ENCODE results near the gene RAD21L1. TPM values are rescaled to one million over a fixed set of nuclear protein-coding genes. Genes with fewer than 3 reads are reported as not detected.

The RAD21L1 gene
- total RNA-seq, 1 experiment from 2014 or later = not detected

DNA sequence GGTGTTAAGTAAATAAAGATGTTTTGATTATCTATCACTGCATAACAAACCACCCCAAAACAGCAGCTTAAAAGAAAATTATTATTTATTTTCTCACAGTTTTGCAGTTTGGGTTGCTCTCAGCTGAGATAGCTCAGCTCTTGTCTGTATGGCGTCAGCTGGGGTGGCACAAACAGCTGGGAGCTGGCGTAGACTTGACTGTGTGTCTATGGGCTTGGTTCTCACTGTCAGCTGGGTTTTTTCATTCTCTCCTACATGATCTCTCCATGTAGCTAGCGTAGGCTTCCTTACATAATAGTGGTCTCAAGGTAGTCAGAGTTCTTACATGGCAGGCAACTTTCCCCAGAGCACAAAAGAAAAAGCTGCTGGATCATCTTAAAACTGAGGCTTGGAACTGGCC, 34.5 kb upstream of the RAD21L1 start:
- intact Hi-C loops (cut with micrococcal nuclease; ENCODE audit: unreplicated experiment) = no loop called here
- peaks cover 15% of the 10 kb centered on the region for H3K27me3 Mint-ChIP-seq (ENCODE audit: unreplicated experiment)
- no TSS peak for BruUV-seq (replicated peaks)
- H3K36me3 Mint-ChIP-seq (ENCODE audit: insufficient read depth, unreplicated experiment) = no peaks in the 10 kb centered on the region
- CTCF ChIA-PET = no interaction called here
- TF ChIP-seq, protein P1, sequence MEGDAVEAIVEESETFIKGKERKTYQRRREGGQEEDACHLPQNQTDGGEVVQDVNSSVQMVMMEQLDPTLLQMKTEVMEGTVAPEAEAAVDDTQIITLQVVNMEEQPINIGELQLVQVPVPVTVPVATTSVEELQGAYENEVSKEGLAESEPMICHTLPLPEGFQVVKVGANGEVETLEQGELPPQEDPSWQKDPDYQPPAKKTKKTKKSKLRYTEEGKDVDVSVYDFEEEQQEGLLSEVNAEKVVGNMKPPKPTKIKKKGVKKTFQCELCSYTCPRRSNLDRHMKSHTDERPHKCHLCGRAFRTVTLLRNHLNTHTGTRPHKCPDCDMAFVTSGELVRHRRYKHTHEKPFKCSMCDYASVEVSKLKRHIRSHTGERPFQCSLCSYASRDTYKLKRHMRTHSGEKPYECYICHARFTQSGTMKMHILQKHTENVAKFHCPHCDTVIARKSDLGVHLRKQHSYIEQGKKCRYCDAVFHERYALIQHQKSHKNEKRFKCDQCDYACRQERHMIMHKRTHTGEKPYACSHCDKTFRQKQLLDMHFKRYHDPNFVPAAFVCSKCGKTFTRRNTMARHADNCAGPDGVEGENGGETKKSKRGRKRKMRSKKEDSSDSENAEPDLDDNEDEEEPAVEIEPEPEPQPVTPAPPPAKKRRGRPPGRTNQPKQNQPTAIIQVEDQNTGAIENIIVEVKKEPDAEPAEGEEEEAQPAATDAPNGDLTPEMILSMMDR (IDR thresholded peaks at IDR 0.05; ENCODE audit: unreplicated experiment) = no peak
- DNase-seq = no peak
- no peak overlapping the region for H3K4me3 Mint-ChIP-seq (ENCODE audit: low read depth, unreplicated experiment)
- no peaks in the 10 kb centered on the region for H3K9me3 Mint-ChIP-seq (ENCODE audit: low read depth, unreplicated experiment)
- no peaks in the 10 kb centered on the region for H3K4me1 Mint-ChIP-seq (ENCODE audit: low read depth, unreplicated experiment)
- H3K27ac Mint-ChIP-seq (ENCODE audit: unreplicated experiment) = no peak overlapping the region

GRCh38 chr20:1195226-1195625, 30.6 kb upstream of the RAD21L1 start:
- TF ChIP-seq, protein P1 (IDR thresholded peaks at IDR 0.05; ENCODE audit: unreplicated experiment) = no peak
- no peaks in the 10 kb centered on the region for H3K9me3 Mint-ChIP-seq (ENCODE audit: low read depth, unreplicated experiment)
- H3K4me1 Mint-ChIP-seq (ENCODE audit: low read depth, unreplicated experiment) = no peaks in the 10 kb centered on the region
- DNase-seq = no peak
- H3K27me3 Mint-ChIP-seq (ENCODE audit: unreplicated experiment) = peaks cover 43% of the 10 kb centered on the region
- BruUV-seq (replicated peaks) = no TSS peak
- CTCF ChIA-PET = no interaction called here
- H3K36me3 Mint-ChIP-seq (ENCODE audit: insufficient read depth, unreplicated experiment) = no peaks in the 10 kb centered on the region
- no peak overlapping the region for H3K27ac Mint-ChIP-seq (ENCODE audit: unreplicated experiment)
- intact Hi-C loops (cut with micrococcal nuclease; ENCODE audit: unreplicated experiment) = no loop called here
- H3K4me3 Mint-ChIP-seq (ENCODE audit: low read depth, unreplicated experiment) = no peak overlapping the region

DNA sequence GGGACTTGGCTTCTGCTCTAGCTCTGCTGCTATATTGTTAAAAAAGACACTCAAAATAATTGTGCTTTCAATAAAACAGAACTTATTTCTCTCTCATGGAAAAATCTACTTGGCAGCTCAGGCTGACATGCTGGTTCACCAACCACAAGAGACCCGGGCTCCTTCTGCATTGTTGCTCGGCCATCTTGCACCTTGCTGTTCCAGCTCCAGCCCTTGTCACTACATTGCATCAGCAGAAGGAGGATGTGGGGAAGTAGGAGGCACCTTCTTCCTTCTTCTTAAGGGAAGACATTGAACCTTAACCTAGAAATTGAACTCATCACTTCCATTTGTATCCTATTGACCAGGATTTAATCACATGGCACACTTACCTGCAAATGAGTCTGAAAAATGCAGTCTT, 29.2 kb upstream of the RAD21L1 start:
- BruUV-seq (replicated peaks) = no TSS peak
- Mint-ChIP-seq H3K36me3 (ENCODE audit: insufficient read depth, unreplicated experiment) (no peaks in the 10 kb centered on the region), H3K4me3 (ENCODE audit: low read depth, unreplicated experiment) (no peak overlapping the region), H3K9me3 (ENCODE audit: low read depth, unreplicated experiment) (no peaks in the 10 kb centered on the region), H3K27ac (ENCODE audit: unreplicated experiment) (no peak overlapping the region), H3K27me3 (ENCODE audit: unreplicated experiment) (peaks cover 46% of the 10 kb centered on the region), H3K4me1 (ENCODE audit: low read depth, unreplicated experiment) (no peaks in the 10 kb centered on the region)
- no peak for DNase-seq
- CTCF ChIA-PET = no interaction called here
- TF ChIP-seq, protein P1 (IDR thresholded peaks at IDR 0.05; ENCODE audit: unreplicated experiment) = no peak
- intact Hi-C loops (cut with micrococcal nuclease; ENCODE audit: unreplicated experiment) = no loop called here

DNA sequence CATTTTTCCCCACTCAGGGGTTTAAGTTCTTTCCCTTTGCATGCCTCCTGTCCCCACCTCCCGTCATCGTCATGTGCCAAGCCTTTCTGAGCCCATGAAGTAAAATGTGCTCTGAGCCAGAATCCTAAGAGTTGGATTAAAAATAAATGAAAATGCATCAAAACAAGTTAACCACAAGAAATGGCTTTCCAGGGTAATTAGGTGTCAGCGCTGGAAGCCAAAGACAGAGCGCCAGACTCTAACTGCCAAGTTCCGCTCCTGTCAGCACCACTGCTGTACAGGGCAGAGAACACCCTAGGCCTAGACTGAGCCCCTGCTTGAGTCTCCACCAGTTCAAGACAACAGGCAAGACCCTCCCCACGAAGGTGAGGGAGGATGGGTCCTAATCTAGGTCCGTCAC, 28.0 kb upstream of the RAD21L1 start:
- DNase-seq = no peak
- H3K36me3 Mint-ChIP-seq (ENCODE audit: insufficient read depth, unreplicated experiment) = no peaks in the 10 kb centered on the region
- H3K27me3 Mint-ChIP-seq (ENCODE audit: unreplicated experiment) = peaks cover 46% of the 10 kb centered on the region
- H3K4me3 Mint-ChIP-seq (ENCODE audit: low read depth, unreplicated experiment) = no peak overlapping the region
- no peak overlapping the region for H3K27ac Mint-ChIP-seq (ENCODE audit: unreplicated experiment)
- H3K9me3 Mint-ChIP-seq (ENCODE audit: low read depth, unreplicated experiment) = no peaks in the 10 kb centered on the region
- TF ChIP-seq, protein P1 (IDR thresholded peaks at IDR 0.05; ENCODE audit: unreplicated experiment) = no peak
- intact Hi-C loops (cut with micrococcal nuclease; ENCODE audit: unreplicated experiment) = no loop called here
- CTCF ChIA-PET = no interaction called here
- BruUV-seq (replicated peaks) = no TSS peak
- peaks cover 2% of the 10 kb centered on the region for H3K4me1 Mint-ChIP-seq (ENCODE audit: low read depth, unreplicated experiment)

DNA sequence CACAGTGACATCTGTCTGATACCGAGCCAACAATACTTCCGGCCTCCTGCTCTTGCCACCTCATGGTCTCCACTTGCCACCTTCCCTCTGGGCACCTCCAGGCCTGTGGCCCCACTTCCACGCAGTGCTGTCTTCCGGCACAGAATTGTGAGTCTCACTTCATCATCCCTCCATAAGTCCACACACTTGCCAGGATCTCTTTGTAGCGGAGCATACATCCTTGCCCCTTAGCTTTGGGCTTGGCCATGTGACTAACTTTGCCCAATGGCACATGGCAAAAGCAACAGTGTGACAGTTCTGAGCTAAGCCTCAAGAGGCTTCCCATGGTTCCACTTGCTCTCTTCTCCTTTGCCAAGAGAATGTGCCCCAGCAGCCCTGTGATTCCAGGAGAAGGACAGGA, 27.1 kb upstream of the RAD21L1 start:
- no peaks in the 10 kb centered on the region for H3K36me3 Mint-ChIP-seq (ENCODE audit: insufficient read depth, unreplicated experiment)
- peaks cover 11% of the 10 kb centered on the region for H3K4me1 Mint-ChIP-seq (ENCODE audit: low read depth, unreplicated experiment)
- CTCF ChIA-PET = no interaction called here
- no peaks in the 10 kb centered on the region for H3K9me3 Mint-ChIP-seq (ENCODE audit: low read depth, unreplicated experiment)
- TF ChIP-seq, protein P1 (IDR thresholded peaks at IDR 0.05; ENCODE audit: unreplicated experiment) = no peak
- H3K27ac Mint-ChIP-seq (ENCODE audit: unreplicated experiment) = no peak overlapping the region
- BruUV-seq (replicated peaks) = no TSS peak
- intact Hi-C loops (cut with micrococcal nuclease; ENCODE audit: unreplicated experiment) = no loop called here
- H3K4me3 Mint-ChIP-seq (ENCODE audit: low read depth, unreplicated experiment) = no peak overlapping the region
- H3K27me3 Mint-ChIP-seq (ENCODE audit: unreplicated experiment) = peaks cover 46% of the 10 kb centered on the region
- DNase-seq = no peak

Data from Calu3 (cell line).